Memory B cell (primary cell): ENCODE measurements around the gene DNAJA4.

Experiments used
- ATAC-seq: fragments of 150-1000 bp; cut with Tn5 transposase; 2 replicates; pipeline ENCODE4 v1.10.0; 2021; ENCODE audit warnings: low read depth, mild to moderate bottlenecking, moderate library complexity
- DNase-seq, 2 donors: peaks; one replicate each; pipeline ENCODE4 v3.0.0; 2022; ENCODE audit warnings: low spot score in 2 of 2
- H3K27ac Mint-ChIP-seq: one replicate; pipeline ENCODE4 v1.8.0; 2022; ENCODE audit warnings: mild to moderate bottlenecking, moderate library complexity, mixed read lengths
- H3K27me3 Mint-ChIP-seq: one replicate; pipeline ENCODE4 v1.8.0; 2022; ENCODE audit warnings: mixed read lengths
- H3K36me3 Mint-ChIP-seq: one replicate; pipeline ENCODE4 v1.8.0; 2022; ENCODE audit warnings: mild to moderate bottlenecking, mixed read lengths
- H3K4me1 Mint-ChIP-seq: one replicate; pipeline ENCODE4 v1.8.0; 2022; ENCODE audit warnings: mixed read lengths
- H3K4me3 Mint-ChIP-seq: one replicate; pipeline ENCODE4 v1.8.0; 2022; ENCODE audit warnings: mild to moderate bottlenecking, moderate library complexity, mixed read lengths
- H3K9me3 Mint-ChIP-seq: one replicate; pipeline ENCODE4 v1.8.0; 2022; ENCODE audit warnings: mixed read lengths

Gene DNAJA4

GRCh38 chr15:78322243-78322642 lies 57.9 kb downstream of the DNAJA4 start:
- Mint-ChIP-seq H3K4me3 (no peak overlapping the region), H3K36me3 (no peaks in the 10 kb centered on the region), H3K9me3 (no peaks in the 10 kb centered on the region), H3K4me1 (no peaks in the 10 kb centered on the region), H3K27me3 (peaks cover 2% of the 10 kb centered on the region), H3K27ac (no peak overlapping the region)
- ATAC-seq (no peak), DNase-seq (no peak)

- H3K4me3 Mint-ChIP-seq, result no peak overlapping the region
- no peaks in the 10 kb centered on the region for H3K9me3 Mint-ChIP-seq
- no peaks in the 10 kb centered on the region for H3K4me1 Mint-ChIP-seq
- H3K27me3 Mint-ChIP-seq, result peaks cover 2% of the 10 kb centered on the region
- no peak overlapping the region for H3K27ac Mint-ChIP-seq
- no peak for DNase-seq
- H3K36me3 Mint-ChIP-seq, result no peaks in the 10 kb centered on the region
- ATAC-seq, result no peak
Observed at GRCh38 chr15:78322724-78323521, 58.6 kb downstream of the DNAJA4 start.

- ATAC-seq (no peak), DNase-seq (no peak)
- H3K4me3 Mint-ChIP-seq, result no peak overlapping the region
- no peaks in the 10 kb centered on the region for H3K9me3 Mint-ChIP-seq
- H3K4me1 Mint-ChIP-seq, result no peaks in the 10 kb centered on the region
- no peak overlapping the region for H3K27ac Mint-ChIP-seq
- H3K27me3 Mint-ChIP-seq, result peaks cover 2% of the 10 kb centered on the region
- no peaks in the 10 kb centered on the region for H3K36me3 Mint-ChIP-seq
Observed at GRCh38 chr15:78323693-78324092, 59.3 kb downstream of the DNAJA4 start.

DNA sequence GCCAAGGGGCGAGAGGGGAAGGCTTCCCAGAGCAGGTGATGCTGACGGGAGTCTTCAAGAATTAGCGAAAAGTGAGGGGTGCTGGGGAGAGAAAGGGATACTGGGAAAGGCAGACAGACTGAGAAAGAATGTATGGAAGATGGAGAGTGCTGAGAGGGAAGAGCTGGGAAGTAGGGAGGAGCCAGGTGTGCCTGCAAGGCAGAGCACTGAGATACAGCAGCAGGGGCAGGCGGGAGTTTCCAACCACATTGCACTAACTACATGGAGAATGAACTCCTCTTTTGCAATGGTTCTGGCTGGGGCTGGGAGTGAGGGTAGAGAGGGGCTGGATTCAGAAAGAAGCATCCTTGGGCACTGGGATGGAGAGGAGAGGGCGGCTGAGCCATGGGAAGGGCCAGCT lies 59.8 kb downstream of the DNAJA4 start:
- no peak overlapping the region for H3K27ac Mint-ChIP-seq
- ATAC-seq, result no peak

DNA sequence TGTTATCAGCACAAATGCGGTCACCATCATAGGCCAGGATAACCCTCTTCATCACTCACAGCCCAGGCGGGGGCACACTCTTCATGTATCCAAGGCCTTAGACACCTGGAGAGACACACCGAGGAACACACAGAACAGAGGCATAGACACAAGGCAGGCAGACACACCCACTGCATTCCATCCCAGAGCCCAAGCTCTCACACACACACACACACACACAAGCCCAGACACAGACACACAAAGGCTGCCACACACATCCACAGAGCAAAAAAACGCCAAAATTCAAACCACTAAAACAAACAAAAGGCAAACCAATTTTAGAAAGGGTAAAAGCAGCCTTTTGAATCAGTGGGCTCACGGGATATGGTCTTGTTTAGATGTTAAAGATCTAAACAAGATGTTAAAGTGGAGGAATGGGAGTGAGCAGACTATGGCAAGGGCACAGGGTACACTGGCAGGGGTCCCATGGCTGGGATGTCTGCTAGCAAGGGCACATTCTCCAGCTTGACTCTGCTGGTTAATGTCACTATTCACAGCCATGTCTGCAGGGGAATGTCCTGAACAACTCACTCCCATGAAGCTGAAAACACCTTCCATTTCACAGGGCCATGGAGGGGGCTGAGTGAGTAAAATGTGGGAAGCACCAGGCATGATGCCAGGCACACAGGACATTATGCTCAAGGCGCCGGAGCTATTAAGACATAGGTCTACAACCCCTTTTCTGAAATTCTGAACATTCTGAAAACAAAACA lies 60.9 kb downstream of the DNAJA4 start:
- Mint-ChIP-seq H3K27ac (no peak overlapping the region), H3K36me3 (no peaks in the 10 kb centered on the region), H3K27me3 (peaks cover 3% of the 10 kb centered on the region), H3K9me3 (no peaks in the 10 kb centered on the region), H3K4me3 (no peak overlapping the region), H3K4me1 (no peaks in the 10 kb centered on the region)
- no peak for DNase-seq
- ATAC-seq, result no peak

More for the DNA sequence above, 59.8 kb downstream of the DNAJA4 start:
- Mint-ChIP-seq H3K4me1 (no peaks in the 10 kb centered on the region), H3K9me3 (no peaks in the 10 kb centered on the region), H3K27me3 (peaks cover 2% of the 10 kb centered on the region), H3K36me3 (no peaks in the 10 kb centered on the region), H3K4me3 (no peak overlapping the region)
- no peak for DNase-seq

- peaks cover 2% of the 10 kb centered on the region for H3K27me3 Mint-ChIP-seq
- no peaks in the 10 kb centered on the region for H3K9me3 Mint-ChIP-seq
- no peak for DNase-seq
- no peak overlapping the region for H3K4me3 Mint-ChIP-seq
- no peaks in the 10 kb centered on the region for H3K36me3 Mint-ChIP-seq
- H3K4me1 Mint-ChIP-seq, result no peaks in the 10 kb centered on the region
- ATAC-seq, result no peak
- no peak overlapping the region for H3K27ac Mint-ChIP-seq
Observed at GRCh38 chr15:78327466-78327865, 63.1 kb downstream of the DNAJA4 start.

GRCh38 chr15:78329625-78330024 lies 65.3 kb downstream of the DNAJA4 start:
- ATAC-seq, result no peak

More at GRCh38 chr15:78329625-78330024, 65.3 kb downstream of the DNAJA4 start:
- DNase-seq, result no peak
- Mint-ChIP-seq H3K9me3 (no peaks in the 10 kb centered on the region), H3K27me3 (peaks cover 5% of the 10 kb centered on the region), H3K4me1 (no peaks in the 10 kb centered on the region), H3K36me3 (no peaks in the 10 kb centered on the region), H3K27ac (no peak overlapping the region), H3K4me3 (no peak overlapping the region)
